H9 (cell line): ENCODE data around the gene KIT. TPM values are rescaled to one million over a fixed set of nuclear protein-coding genes. Genes with fewer than 3 reads are reported as not detected.

Experiments
- DNase-seq: peaks from one replicate; pipeline ENCODE4 v3.0.0-alpha.2; 2017
- H2AFZ ChIP-seq: one replicate; pipeline ENCODE4 v1.6.1; 2013; ENCODE audit warnings: mild to moderate bottlenecking, low read length, control low read depth, moderate library complexity
- H2AK5ac ChIP-seq: 2 replicates; pipeline ENCODE4 v1.6.1; 2013; ENCODE audit warnings: low read length, control low read depth, mixed read lengths; ENCODE audit not compliant: insufficient read length
- H2BK120ac ChIP-seq: one replicate; pipeline ENCODE4 v1.6.1; 2013; ENCODE audit warnings: low read depth, mild to moderate bottlenecking, low read length, control low read depth, inconsistent platforms; ENCODE audit not compliant: poor library complexity, severe bottlenecking
- H2BK12ac ChIP-seq: 2 replicates; pipeline ENCODE4 v1.6.1; 2013; ENCODE audit warnings: low read length, control low read depth, mixed read lengths, low read depth; ENCODE audit not compliant: insufficient read length
- H2BK15ac ChIP-seq: 2 replicates; pipeline ENCODE4 v1.6.1; 2013; ENCODE audit warnings: low read depth, low read length, control low read depth
- H2BK20ac ChIP-seq: one replicate; pipeline ENCODE4 v1.6.1; 2013; ENCODE audit warnings: low read depth, mild to moderate bottlenecking, low read length, control low read depth, inconsistent platforms; ENCODE audit not compliant: poor library complexity, severe bottlenecking
- H2BK5ac ChIP-seq: 2 replicates; pipeline ENCODE4 v1.6.1; 2013; ENCODE audit warnings: low read length, control low read depth, mixed read lengths; ENCODE audit not compliant: insufficient read length
- H3K14ac ChIP-seq: 2 replicates; pipeline ENCODE4 v1.6.1; 2013; ENCODE audit warnings: low read length, control low read depth; ENCODE audit not compliant: insufficient read depth
- H3K18ac ChIP-seq: 2 replicates; pipeline ENCODE4 v1.6.1; 2013; ENCODE audit warnings: low read depth, mild to moderate bottlenecking, mixed read lengths, low read length, control low read depth; ENCODE audit not compliant: insufficient read length
- H3K23ac ChIP-seq: 2 replicates; pipeline ENCODE4 v1.6.1; 2013; ENCODE audit warnings: low read length, control low read depth, mixed read lengths, low read depth; ENCODE audit not compliant: insufficient read length
- H3K23me2 ChIP-seq: 2 replicates; pipeline ENCODE4 v1.6.1; 2013; ENCODE audit warnings: low read depth, mild to moderate bottlenecking, mixed read lengths, low read length, control low read depth; ENCODE audit not compliant: insufficient read length, poor library complexity, severe bottlenecking
- H3K27ac ChIP-seq: 2 replicates; pipeline ENCODE4 v1.5.1; 2013; ENCODE audit warnings: low read length, control low read depth, mixed read lengths, low read depth; ENCODE audit not compliant: insufficient read length
- H3K27me3 ChIP-seq: 2 replicates; pipeline ENCODE4 v1.6.1; 2013; ENCODE audit warnings: low read length, control low read depth, inconsistent platforms; ENCODE audit not compliant: insufficient read depth
- H3K4ac ChIP-seq: 2 replicates; pipeline ENCODE4 v1.6.1; 2013; ENCODE audit warnings: low read depth, mild to moderate bottlenecking, control low read depth, inconsistent platforms, low read length, moderate library complexity
- H3K4me1 ChIP-seq: 2 replicates; pipeline ENCODE4 v1.6.1; 2013; ENCODE audit warnings: low read length, control low read depth, inconsistent platforms; ENCODE audit not compliant: insufficient read depth
- H3K4me2 ChIP-seq: 2 replicates; pipeline ENCODE4 v1.6.1; 2013; ENCODE audit warnings: low read length, control low read depth, mixed read lengths; ENCODE audit not compliant: insufficient read length, insufficient read depth
- H3K56ac ChIP-seq: 2 replicates; pipeline ENCODE4 v1.6.1; 2013; ENCODE audit warnings: low read depth, mild to moderate bottlenecking, mixed read lengths, low read length, control low read depth; ENCODE audit not compliant: insufficient read length
- H3K79me1 ChIP-seq: 2 replicates; pipeline ENCODE4 v1.6.1; 2013; ENCODE audit warnings: low read depth, mild to moderate bottlenecking, moderate library complexity, low read length, control low read depth, inconsistent platforms; ENCODE audit not compliant: insufficient read depth, poor library complexity, severe bottlenecking
- H3K79me2 ChIP-seq: 2 replicates; pipeline ENCODE4 v1.6.1; 2013; ENCODE audit warnings: low read length, control low read depth, inconsistent platforms; ENCODE audit not compliant: insufficient read depth
- H3K9ac ChIP-seq: 2 replicates; pipeline ENCODE4 v1.6.1; 2013; ENCODE audit warnings: low read length, control low read depth, mixed read lengths; ENCODE audit not compliant: insufficient read length; ENCODE audit errors: extremely low read depth
- H3K9me3 ChIP-seq: one replicate; pipeline ENCODE4 v1.6.1; 2013; ENCODE audit warnings: low read depth, low read length, inconsistent platforms; ENCODE audit not compliant: control insufficient read depth
- H3T11ph ChIP-seq: one replicate; pipeline ENCODE4 v1.6.1; 2013; ENCODE audit warnings: mild to moderate bottlenecking, low read length, control low read depth, inconsistent platforms
- H4K20me1 ChIP-seq: one replicate; pipeline ENCODE4 v1.6.1; 2013; ENCODE audit not compliant: control insufficient read depth, insufficient read length, insufficient read depth
- H4K5ac ChIP-seq: 2 replicates; pipeline ENCODE4 v1.6.1; 2013; ENCODE audit warnings: low read depth, mild to moderate bottlenecking, mixed read lengths, low read length, control low read depth; ENCODE audit not compliant: insufficient read length
- H4K8ac ChIP-seq: replicated peaks from 2 replicates; pipeline ENCODE4 v1.6.1; 2013; ENCODE audit warnings: low read length, control low read depth, mixed read lengths, low read depth; ENCODE audit not compliant: insufficient read length
- H4K91ac ChIP-seq: 2 replicates; pipeline ENCODE4 v1.6.1; 2013; ENCODE audit warnings: low read depth, mild to moderate bottlenecking, moderate library complexity, mixed read lengths, low read length, control low read depth; ENCODE audit not compliant: insufficient read length
- H3K27ac Mint-ChIP-seq, 3 experiments: 2 replicates in 2 of 3; 3 replicates in 1 of 3; pipeline ENCODE4 v1.8.0; 2020 to 2021; ENCODE audit warnings: mixed read lengths in 3 of 3, mild to moderate bottlenecking in 1 of 3, moderate library complexity in 1 of 3
- H3K27me3 Mint-ChIP-seq: 2 replicates; pipeline ENCODE4 v1.8.0; 2021; ENCODE audit warnings: low read depth, mild to moderate bottlenecking, moderate library complexity, mixed read lengths
- H3K36me3 Mint-ChIP-seq, 3 experiments: 2 replicates in 2 of 3; 3 replicates in 1 of 3; pipeline ENCODE4 v1.8.0; 2020 to 2021; ENCODE audit warnings: low read depth in 3 of 3, mixed read lengths in 3 of 3; ENCODE audit not compliant: insufficient read depth in 1 of 3
- H3K4me1 Mint-ChIP-seq, 2 experiments: 2 replicates each; pipeline ENCODE4 v1.8.0; 2020; ENCODE audit warnings: mixed read lengths in 2 of 2
- H3K4me3 Mint-ChIP-seq, 2 experiments: 2 replicates in 1 of 2; 3 replicates in 1 of 2; pipeline ENCODE4 v1.8.0; 2020 to 2021; ENCODE audit warnings: mild to moderate bottlenecking in 2 of 2, mixed read lengths in 2 of 2, moderate library complexity in 1 of 2
- H3K9me3 Mint-ChIP-seq, 2 experiments: 2 replicates in 1 of 2; 3 replicates in 1 of 2; pipeline ENCODE4 v1.8.0; 2020; ENCODE audit warnings: mild to moderate bottlenecking in 2 of 2, mixed read lengths in 2 of 2, moderate library complexity in 1 of 2
- WGBS: extraction: QIAGEN DNeasy Blood & Tissue Kit; methylation state at CpG from one replicate; pipeline ENCODE4 v1.1.7; 2013; ENCODE audit warnings: missing lambda C conversion rate, low lambda C conversion rate, mixed read lengths; ENCODE audit not compliant: insufficient read length; ENCODE audit errors: extremely low coverage; 5-methylcytosine and 5-hydroxymethylcytosine counted together
- total RNA-seq: library from RNA; stranded (reverse); gene quantifications from 2 replicates; pipeline ENCODE4 v1.2.1, GENCODE V29; 2021
- TF ChIP-seq, protein P1 (sequence below): fragments of 200-600 bp; sonication (generic); conservative IDR thresholded peaks from 3 replicates; pipeline ENCODE4 v1.8.0; 2021; ENCODE audit warnings: antibody characterized with exemption, mild to moderate bottlenecking

KIT gene
- total RNA-seq, 1 experiment from 2014 or later: 6.7 TPM

DNA sequence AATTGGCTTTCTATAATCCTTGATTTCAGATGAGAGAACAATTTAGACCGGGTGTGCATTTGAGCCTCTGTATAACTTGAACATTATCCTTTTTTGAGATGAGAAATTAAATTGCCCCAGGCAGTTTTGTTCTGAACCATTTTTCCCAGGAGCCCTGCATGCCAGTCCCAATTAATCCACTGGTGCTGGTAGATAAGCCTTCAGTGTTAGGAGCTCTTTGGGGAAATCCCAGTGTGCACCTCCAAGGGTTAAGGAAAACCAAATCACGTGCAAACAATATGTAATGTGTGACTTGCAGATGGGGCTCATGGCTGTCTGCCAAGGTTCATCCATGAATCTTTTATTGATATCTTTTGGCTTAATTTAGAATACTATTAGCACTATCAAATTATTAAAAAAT, 43.2 kb downstream of the KIT start:
- Histone ChIP-seq H3K18ac (no peak overlapping the region), H2AFZ (no peak overlapping the region), H2AK5ac (no peak overlapping the region), H3K4me1 (no peaks in the 10 kb centered on the region), H2BK5ac (no peak overlapping the region), H2BK12ac (no peak overlapping the region), H3K23me2 (no peaks in the 10 kb centered on the region), H3K56ac (no peak overlapping the region), H3K4ac (no peak overlapping the region), H4K5ac (no peak overlapping the region), H4K91ac (no peak overlapping the region), H4K8ac (no peak overlapping the region), H3K27me3 (no peaks in the 10 kb centered on the region), H3K23ac (no peak overlapping the region), H2BK15ac (no peak overlapping the region), H3K4me2 (no peak overlapping the region), H3K14ac (no peak overlapping the region), H3K79me2 (no peaks in the 10 kb centered on the region), H3K9ac (no peak overlapping the region), H3K9me3 (no peaks in the 10 kb centered on the region), H2BK120ac (no peak overlapping the region), H3K79me1 (no peaks in the 10 kb centered on the region), H2BK20ac (no peak overlapping the region), H3K27ac (no peak overlapping the region), H3T11ph (no peak overlapping the region), H4K20me1 (no peaks in the 10 kb centered on the region)
- Mint-ChIP-seq H3K36me3 (peaks cover 0 to 28% (median 4%) of the 10 kb centered on the region in 3 experiments; a peak in 5 of 7 replicates), H3K9me3 (no peaks in the 10 kb centered on the region), H3K4me3 (no peak overlapping the region), H3K27me3 (no peaks in the 10 kb centered on the region), H3K27ac (no peak overlapping the region), H3K4me1 (0 out of 4 replicates have a peak, but pooled peaks cover 5 to 9% of the 10 kb centered on the region in 2 experiments)
- no CpG with 5 or more reads among the region's 2 CpGs for WGBS
- no peak for DNase-seq
- TF ChIP-seq, protein P1, sequence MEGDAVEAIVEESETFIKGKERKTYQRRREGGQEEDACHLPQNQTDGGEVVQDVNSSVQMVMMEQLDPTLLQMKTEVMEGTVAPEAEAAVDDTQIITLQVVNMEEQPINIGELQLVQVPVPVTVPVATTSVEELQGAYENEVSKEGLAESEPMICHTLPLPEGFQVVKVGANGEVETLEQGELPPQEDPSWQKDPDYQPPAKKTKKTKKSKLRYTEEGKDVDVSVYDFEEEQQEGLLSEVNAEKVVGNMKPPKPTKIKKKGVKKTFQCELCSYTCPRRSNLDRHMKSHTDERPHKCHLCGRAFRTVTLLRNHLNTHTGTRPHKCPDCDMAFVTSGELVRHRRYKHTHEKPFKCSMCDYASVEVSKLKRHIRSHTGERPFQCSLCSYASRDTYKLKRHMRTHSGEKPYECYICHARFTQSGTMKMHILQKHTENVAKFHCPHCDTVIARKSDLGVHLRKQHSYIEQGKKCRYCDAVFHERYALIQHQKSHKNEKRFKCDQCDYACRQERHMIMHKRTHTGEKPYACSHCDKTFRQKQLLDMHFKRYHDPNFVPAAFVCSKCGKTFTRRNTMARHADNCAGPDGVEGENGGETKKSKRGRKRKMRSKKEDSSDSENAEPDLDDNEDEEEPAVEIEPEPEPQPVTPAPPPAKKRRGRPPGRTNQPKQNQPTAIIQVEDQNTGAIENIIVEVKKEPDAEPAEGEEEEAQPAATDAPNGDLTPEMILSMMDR: no peak
